Panc1 (cell line): ENCODE measurements around the gene MAB21L2. TPM values are rescaled to one million over a fixed set of nuclear protein-coding genes. Genes with fewer than 3 reads are reported as not detected.

ENCODE experiments used
- ATAC-seq: fragments of 200-7000 bp; cut with Tn5 transposase; 2 replicates; pipeline ENCODE4 v1.9.1; 2020; ENCODE audit warnings: mild to moderate bottlenecking, moderate library complexity
- BruUV-seq: library from RNA; stranded (reverse); fragments of 400-500 nt; replicated peaks from 2 replicates; lab custom pipeline; 2021; lab: Mats Ljungman, UMichigan
- CTCF ChIA-PET: fragments of 300-600 bp; sonication (Branson Sonifier 250); formaldehyde crosslinking; loops from one replicate; lab custom pipeline; 2022; ENCODE audit warnings: antibody characterized with exemption; lab: Charles Lee
- POLR2A ChIA-PET: fragments of 300-600 bp; sonication (Branson Sonifier 250); formaldehyde crosslinking; loops from one replicate; lab custom pipeline; 2022; ENCODE audit warnings: antibody characterized with exemption; lab: Charles Lee
- DNase-seq: peaks from one replicate; pipeline ENCODE4 v3.0.0-alpha.2; 2010; ENCODE audit warnings: low read depth, low spot score
- H3K27ac ChIP-seq: 2 replicates; pipeline ENCODE4 v1.5.1; 2011; ENCODE audit warnings: mild to moderate bottlenecking, low read length, inconsistent platforms
- H3K27me3 ChIP-seq: fragments of 200-500 bp; sonication (Bioruptor generic); 2 replicates; pipeline ENCODE4 v1.6.0; 2014; ENCODE audit warnings: low read length, inconsistent platforms; ENCODE audit not compliant: control insufficient read depth, insufficient read depth
- H3K36me3 ChIP-seq: fragments of 200-500 bp; sonication (Bioruptor generic); 2 replicates; pipeline ENCODE4 v1.5.1; 2014; ENCODE audit warnings: inconsistent platforms, mild to moderate bottlenecking, low read length, moderate library complexity; ENCODE audit not compliant: control insufficient read depth, insufficient read depth
- H3K4me1 ChIP-seq: 2 replicates; pipeline ENCODE4 v1.5.1; 2011; ENCODE audit warnings: inconsistent platforms, mild to moderate bottlenecking, low read length, moderate library complexity; ENCODE audit not compliant: control insufficient read depth, insufficient read depth
- H3K4me3 ChIP-seq, 2 experiments: 2 replicates each; pipeline ENCODE4 v1.5.1; 2011 to 2012; ENCODE audit warnings: low read depth in 2 of 2, low read length in 2 of 2, mild to moderate bottlenecking in 2 of 2, inconsistent platforms in 1 of 2, moderate library complexity in 1 of 2
- H3K9me3 ChIP-seq: fragments of 200-500 bp; sonication (Bioruptor generic); 2 replicates; pipeline ENCODE4 v1.5.1; 2014; ENCODE audit warnings: low read depth, mild to moderate bottlenecking, inconsistent platforms, low read length, moderate library complexity; ENCODE audit not compliant: control insufficient read depth, insufficient read depth
- POLR2AphosphoS5 ChIP-seq: IDR thresholded peaks from 2 replicates; pipeline ENCODE4 v1.6.1; 2012; ENCODE audit warnings: mild to moderate bottlenecking, low read depth, low read length, moderate library complexity
- SIN3A ChIP-seq: IDR thresholded peaks from 2 replicates; pipeline ENCODE4 v1.6.1; 2012; ENCODE audit warnings: low read depth, mild to moderate bottlenecking, low read length, moderate library complexity, borderline replicate concordance; ENCODE audit not compliant: insufficient read depth
- TCF7L2 ChIP-seq: IDR thresholded peaks from 2 replicates; pipeline ENCODE4 v1.6.1; 2011; ENCODE audit warnings: mild to moderate bottlenecking, low read depth, low read length, inconsistent platforms
- in situ Hi-C: cut with HindIII; loops from 2 replicates; pipeline ENCODE4 v1.10.0; 2016; ENCODE audit warnings: low sequenced_read_pairs, low pct_unique_long_range_greater_than_20kb
- intact Hi-C: fragments of 100-400 bp; cut with micrococcal nuclease; formaldehyde crosslinking; loops from one replicate; pipeline ENCODE4 v1.10.0; 2022; ENCODE audit not compliant: unreplicated experiment
- total RNA-seq: library from RNA; stranded (reverse); gene quantifications from one replicate; pipeline ENCODE4 v1.2.1, GENCODE V29; 2021; ENCODE audit not compliant: unreplicated experiment
- TF ChIP-seq, protein P1 (sequence below), 2 experiments: IDR thresholded peaks; 2 replicates each; pipeline ENCODE4 v1.6.1; 2011 to 2012; ENCODE audit warnings: low read depth in 2 of 2, control low read depth in 1 of 2, low read length in 1 of 2, mild to moderate bottlenecking in 1 of 2, moderate library complexity in 1 of 2; ENCODE audit not compliant: insufficient read depth in 1 of 2
- TF ChIP-seq, protein P2 (sequence below): fragments of 450-650 bp; IDR thresholded peaks from 2 replicates; pipeline ENCODE4 v1.5.1; 2017; ENCODE audit warnings: mild to moderate bottlenecking

Gene MAB21L2
- total RNA-seq, 1 experiment from 2014 or later = not detected

DNA sequence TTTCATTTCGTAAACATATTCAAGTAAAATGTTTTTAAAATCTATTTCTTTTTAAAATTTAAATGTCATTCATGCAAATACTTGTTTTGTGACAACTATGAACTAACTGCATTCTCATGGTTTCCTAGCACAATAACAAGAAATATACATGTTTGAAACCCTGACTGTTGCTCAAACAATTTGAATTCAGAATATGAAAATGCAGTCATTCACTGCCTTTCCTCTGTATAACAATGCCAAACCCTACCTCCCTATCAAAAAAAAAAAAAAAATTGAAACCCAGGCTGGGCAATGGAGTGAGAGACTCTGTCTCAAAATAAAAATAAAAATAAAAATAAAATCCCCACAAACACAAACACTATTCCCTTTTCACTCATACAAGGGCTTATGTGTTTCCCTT is 42.1 kb downstream of the MAB21L2 start:
- DNase-seq (no peak), ATAC-seq (no peak)
- Histone ChIP-seq H3K4me3 (no peak overlapping the region), H3K27me3 (no peaks in the 10 kb centered on the region), H3K36me3 (no peaks in the 10 kb centered on the region; the same call in 1 of the 2 replicates), H3K27ac (no peak overlapping the region), H3K4me1 (no peaks in the 10 kb centered on the region), H3K9me3 (no peaks in the 10 kb centered on the region)
- intact Hi-C loops (no loop called here), in situ Hi-C loops (no loop called here)
- POLR2A ChIA-PET = no interaction called here
- CTCF ChIA-PET = no interaction called here
- no TSS peak for BruUV-seq
- no peak for TF ChIP-seq POLR2AphosphoS5
- TF ChIP-seq, protein P1, sequence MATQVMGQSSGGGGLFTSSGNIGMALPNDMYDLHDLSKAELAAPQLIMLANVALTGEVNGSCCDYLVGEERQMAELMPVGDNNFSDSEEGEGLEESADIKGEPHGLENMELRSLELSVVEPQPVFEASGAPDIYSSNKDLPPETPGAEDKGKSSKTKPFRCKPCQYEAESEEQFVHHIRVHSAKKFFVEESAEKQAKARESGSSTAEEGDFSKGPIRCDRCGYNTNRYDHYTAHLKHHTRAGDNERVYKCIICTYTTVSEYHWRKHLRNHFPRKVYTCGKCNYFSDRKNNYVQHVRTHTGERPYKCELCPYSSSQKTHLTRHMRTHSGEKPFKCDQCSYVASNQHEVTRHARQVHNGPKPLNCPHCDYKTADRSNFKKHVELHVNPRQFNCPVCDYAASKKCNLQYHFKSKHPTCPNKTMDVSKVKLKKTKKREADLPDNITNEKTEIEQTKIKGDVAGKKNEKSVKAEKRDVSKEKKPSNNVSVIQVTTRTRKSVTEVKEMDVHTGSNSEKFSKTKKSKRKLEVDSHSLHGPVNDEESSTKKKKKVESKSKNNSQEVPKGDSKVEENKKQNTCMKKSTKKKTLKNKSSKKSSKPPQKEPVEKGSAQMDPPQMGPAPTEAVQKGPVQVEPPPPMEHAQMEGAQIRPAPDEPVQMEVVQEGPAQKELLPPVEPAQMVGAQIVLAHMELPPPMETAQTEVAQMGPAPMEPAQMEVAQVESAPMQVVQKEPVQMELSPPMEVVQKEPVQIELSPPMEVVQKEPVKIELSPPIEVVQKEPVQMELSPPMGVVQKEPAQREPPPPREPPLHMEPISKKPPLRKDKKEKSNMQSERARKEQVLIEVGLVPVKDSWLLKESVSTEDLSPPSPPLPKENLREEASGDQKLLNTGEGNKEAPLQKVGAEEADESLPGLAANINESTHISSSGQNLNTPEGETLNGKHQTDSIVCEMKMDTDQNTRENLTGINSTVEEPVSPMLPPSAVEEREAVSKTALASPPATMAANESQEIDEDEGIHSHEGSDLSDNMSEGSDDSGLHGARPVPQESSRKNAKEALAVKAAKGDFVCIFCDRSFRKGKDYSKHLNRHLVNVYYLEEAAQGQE (IDR thresholded peaks at IDR 0.05; ENCODE audit: insufficient read depth in 1 of 2, low read depth in 2 of 2, low read length in 1 of 2) = no peak
- TF ChIP-seq, protein P2, sequence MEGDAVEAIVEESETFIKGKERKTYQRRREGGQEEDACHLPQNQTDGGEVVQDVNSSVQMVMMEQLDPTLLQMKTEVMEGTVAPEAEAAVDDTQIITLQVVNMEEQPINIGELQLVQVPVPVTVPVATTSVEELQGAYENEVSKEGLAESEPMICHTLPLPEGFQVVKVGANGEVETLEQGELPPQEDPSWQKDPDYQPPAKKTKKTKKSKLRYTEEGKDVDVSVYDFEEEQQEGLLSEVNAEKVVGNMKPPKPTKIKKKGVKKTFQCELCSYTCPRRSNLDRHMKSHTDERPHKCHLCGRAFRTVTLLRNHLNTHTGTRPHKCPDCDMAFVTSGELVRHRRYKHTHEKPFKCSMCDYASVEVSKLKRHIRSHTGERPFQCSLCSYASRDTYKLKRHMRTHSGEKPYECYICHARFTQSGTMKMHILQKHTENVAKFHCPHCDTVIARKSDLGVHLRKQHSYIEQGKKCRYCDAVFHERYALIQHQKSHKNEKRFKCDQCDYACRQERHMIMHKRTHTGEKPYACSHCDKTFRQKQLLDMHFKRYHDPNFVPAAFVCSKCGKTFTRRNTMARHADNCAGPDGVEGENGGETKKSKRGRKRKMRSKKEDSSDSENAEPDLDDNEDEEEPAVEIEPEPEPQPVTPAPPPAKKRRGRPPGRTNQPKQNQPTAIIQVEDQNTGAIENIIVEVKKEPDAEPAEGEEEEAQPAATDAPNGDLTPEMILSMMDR = no peak
- TF ChIP-seq SIN3A = no peak

DNA sequence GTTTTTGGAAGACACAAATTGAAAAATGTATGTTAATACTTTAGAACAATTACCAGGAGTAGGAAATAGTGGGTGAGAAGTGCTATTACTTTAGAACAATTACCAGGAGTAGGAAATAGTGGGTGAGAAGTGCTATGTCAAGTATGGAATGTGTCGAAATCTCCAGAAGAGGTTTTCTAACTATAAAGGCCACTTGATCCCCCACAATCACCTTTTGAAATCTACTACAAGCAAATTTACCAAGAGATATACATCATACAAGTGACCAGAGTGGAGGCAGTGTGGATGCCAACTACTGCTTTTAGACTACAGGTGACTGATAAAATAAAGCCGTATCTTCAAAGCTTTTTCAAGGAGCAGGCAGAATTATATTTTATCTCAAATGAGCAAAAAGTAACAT is 43.1 kb downstream of the MAB21L2 start:
- Histone ChIP-seq H3K27ac (no peak overlapping the region), H3K36me3 (no peaks in the 10 kb centered on the region; the same call in 1 of the 2 replicates), H3K4me1 (no peaks in the 10 kb centered on the region), H3K27me3 (no peaks in the 10 kb centered on the region), H3K4me3 (no peak overlapping the region), H3K9me3 (no peaks in the 10 kb centered on the region)
- ChIA-PET POLR2A (no interaction called here), CTCF (no interaction called here)
- in situ Hi-C loops (no loop called here), intact Hi-C loops (no loop called here)
- BruUV-seq = no TSS peak
- TF ChIP-seq POLR2AphosphoS5 (no peak), SIN3A (no peak), TCF7L2 (no peak)
- TF ChIP-seq, protein P1 (IDR thresholded peaks at IDR 0.05; ENCODE audit: insufficient read depth in 1 of 2, low read depth in 2 of 2, low read length in 1 of 2) = no peak
- TF ChIP-seq, protein P2 = no peak
- ATAC-seq (no peak), DNase-seq (no peak)
